ENCODE measurements around the gene PRKCH.

PRKCH gene

DNA sequence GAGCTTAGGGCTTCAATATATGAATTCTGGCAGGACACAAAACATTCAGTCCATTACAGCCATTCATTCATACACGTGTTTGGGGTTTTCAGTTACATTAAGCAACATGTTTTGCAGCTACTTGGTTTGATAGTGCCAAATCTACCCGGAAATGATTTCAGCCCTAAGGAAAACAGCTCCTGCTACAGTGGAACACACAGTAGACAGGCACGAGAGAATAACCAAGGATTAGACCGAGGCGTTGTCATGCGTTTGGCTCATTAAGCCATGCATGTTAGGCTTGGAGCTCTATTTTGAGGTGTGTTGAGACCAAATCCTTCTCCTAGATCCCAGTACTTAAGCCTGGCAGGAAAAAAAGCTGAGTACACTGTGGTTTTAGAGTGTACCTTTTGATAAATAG, 177.4 kb downstream of the PRKCH start:
- H3K36me3 ChIP-seq (ENCODE audit: control insufficient read depth in 2 of 2, insufficient read depth in 1 of 2, low read length in 2 of 2): no peaks in the 10 kb centered on the region
- TF ChIP-seq OSR2 (tag by site-specific recombination; IDR thresholded peaks at IDR 0.05): peak; percentile 39; the same call in 1 of the 2 replicates
- no peak for TF ChIP-seq ZNF138 (tag by site-specific recombination; IDR thresholded peaks at IDR 0.05; ENCODE audit: borderline replicate concordance)
- ChIA-PET POLR2A (interaction anchor here (1.2 kb wide), 1 partner anchor 196 kb away, joined by 4 read pairs; no protein-coding TSS in a partner anchor), CTCF (interaction anchor here (0.6 kb wide), 1 partner anchor 104 kb away, joined by 3 read pairs; no protein-coding TSS in a partner anchor)
- H3K4me3 ChIP-seq (ENCODE audit: low read depth, low read length): no peak overlapping the region
- H3K27ac ChIP-seq (ENCODE audit: extremely low read depth, low read depth, low read length): no peak overlapping the region
- H3K9me3 ChIP-seq (ENCODE audit: control insufficient read depth, insufficient read depth, low read depth, low read length): no peaks in the 10 kb centered on the region
- H3K4me1 ChIP-seq (ENCODE audit: control insufficient read depth, insufficient read depth, low read length): no peaks in the 10 kb centered on the region

DNA sequence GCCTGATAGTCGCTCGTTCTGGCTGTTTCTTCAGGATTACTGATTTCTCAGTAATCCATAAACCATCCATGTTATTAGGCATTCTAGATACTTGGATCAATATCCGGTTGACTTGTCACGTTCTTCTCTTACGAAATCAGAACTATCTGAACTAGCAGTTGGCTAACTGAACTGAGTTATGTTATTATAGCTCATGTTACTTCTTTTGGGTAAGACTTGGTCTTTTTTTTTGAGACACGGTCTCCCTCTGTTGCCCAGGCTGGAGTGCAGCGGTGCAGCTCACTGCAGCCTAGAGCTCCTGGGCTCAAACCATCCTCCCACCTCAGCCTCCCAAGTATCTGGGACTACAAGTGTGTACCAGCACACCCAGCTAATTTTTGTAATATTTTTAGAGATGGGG, 178.6 kb downstream of the PRKCH start:
- CTCF ChIA-PET: interaction anchor here (0.6 to 0.8 kb wide), 2 partner anchors 25 to 344 kb away, joined by 3 read pairs; no protein-coding TSS in a partner anchor
- no peaks in the 10 kb centered on the region for H3K36me3 ChIP-seq (ENCODE audit: control insufficient read depth in 2 of 2, insufficient read depth in 1 of 2, low read length in 2 of 2)

DNA sequence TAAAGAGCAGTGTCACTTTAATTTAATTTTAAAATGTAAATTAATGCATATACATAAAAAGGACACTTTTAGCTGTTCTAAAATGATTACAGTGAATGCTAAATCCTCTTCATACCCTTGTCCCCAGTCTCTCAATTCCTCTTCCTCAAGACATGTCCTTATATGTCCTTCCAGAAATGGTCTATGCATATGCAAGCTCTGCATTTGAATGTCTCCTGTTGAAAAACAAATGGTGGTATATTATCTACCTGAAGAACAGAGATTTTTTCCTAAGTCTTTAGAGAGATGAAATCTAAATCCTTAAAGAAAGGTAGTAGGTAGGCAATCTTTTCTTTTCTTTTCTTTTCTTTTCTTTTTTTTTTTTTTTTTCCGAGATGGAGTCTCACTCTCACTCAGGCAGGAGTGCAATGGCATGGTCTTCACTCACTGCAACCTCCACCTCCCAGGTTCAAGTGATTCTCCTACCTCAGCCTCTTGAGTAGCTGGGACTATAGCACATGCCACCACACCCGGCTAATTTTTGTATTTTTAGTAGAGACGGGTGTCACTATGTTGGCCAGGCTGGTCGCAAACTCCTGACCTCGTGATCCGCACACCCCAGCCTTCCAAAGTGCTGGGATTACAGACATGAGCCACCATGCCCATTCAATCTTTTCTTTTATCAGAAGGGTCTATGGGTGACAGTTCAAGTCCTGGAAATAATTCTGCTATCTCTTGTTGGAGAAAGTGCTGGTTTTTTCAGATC, 180.5 kb downstream of the PRKCH start:
- Histone ChIP-seq H3K4me3 (ENCODE audit: low read depth, low read length) (no peak overlapping the region), H3K4me1 (ENCODE audit: control insufficient read depth, insufficient read depth, low read length) (no peaks in the 10 kb centered on the region), H3K9me3 (ENCODE audit: control insufficient read depth, insufficient read depth, low read depth, low read length) (no peaks in the 10 kb centered on the region), H3K36me3 (ENCODE audit: control insufficient read depth in 2 of 2, insufficient read depth in 1 of 2, low read length in 2 of 2) (no peaks in the 10 kb centered on the region), H3K27ac (ENCODE audit: extremely low read depth, low read depth, low read length) (no peak overlapping the region)
- POLR2A ChIA-PET: no interaction called here
- CTCF ChIA-PET: interaction anchor here (1.0 kb wide), 1 partner anchor 256 kb away, joined by 4 read pairs; no protein-coding TSS in a partner anchor
- TF ChIP-seq ZNF23 (tag by site-specific recombination; IDR thresholded peaks at IDR 0.05; ENCODE audit: borderline replicate concordance): no peak
- TF ChIP-seq ZXDB (tag by site-specific recombination; IDR thresholded peaks at IDR 0.05): no peak
- TF ChIP-seq ZNF175 (tag by site-specific recombination; IDR thresholded peaks at IDR 0.05): no peak
- TF ChIP-seq PRDM1 (tag by site-specific recombination; IDR thresholded peaks at IDR 0.05): no peak
- TF ChIP-seq TRIM28 (IDR thresholded peaks at IDR 0.05; ENCODE audit: borderline replicate concordance, low read length): no peak
- TF ChIP-seq, protein P1, sequence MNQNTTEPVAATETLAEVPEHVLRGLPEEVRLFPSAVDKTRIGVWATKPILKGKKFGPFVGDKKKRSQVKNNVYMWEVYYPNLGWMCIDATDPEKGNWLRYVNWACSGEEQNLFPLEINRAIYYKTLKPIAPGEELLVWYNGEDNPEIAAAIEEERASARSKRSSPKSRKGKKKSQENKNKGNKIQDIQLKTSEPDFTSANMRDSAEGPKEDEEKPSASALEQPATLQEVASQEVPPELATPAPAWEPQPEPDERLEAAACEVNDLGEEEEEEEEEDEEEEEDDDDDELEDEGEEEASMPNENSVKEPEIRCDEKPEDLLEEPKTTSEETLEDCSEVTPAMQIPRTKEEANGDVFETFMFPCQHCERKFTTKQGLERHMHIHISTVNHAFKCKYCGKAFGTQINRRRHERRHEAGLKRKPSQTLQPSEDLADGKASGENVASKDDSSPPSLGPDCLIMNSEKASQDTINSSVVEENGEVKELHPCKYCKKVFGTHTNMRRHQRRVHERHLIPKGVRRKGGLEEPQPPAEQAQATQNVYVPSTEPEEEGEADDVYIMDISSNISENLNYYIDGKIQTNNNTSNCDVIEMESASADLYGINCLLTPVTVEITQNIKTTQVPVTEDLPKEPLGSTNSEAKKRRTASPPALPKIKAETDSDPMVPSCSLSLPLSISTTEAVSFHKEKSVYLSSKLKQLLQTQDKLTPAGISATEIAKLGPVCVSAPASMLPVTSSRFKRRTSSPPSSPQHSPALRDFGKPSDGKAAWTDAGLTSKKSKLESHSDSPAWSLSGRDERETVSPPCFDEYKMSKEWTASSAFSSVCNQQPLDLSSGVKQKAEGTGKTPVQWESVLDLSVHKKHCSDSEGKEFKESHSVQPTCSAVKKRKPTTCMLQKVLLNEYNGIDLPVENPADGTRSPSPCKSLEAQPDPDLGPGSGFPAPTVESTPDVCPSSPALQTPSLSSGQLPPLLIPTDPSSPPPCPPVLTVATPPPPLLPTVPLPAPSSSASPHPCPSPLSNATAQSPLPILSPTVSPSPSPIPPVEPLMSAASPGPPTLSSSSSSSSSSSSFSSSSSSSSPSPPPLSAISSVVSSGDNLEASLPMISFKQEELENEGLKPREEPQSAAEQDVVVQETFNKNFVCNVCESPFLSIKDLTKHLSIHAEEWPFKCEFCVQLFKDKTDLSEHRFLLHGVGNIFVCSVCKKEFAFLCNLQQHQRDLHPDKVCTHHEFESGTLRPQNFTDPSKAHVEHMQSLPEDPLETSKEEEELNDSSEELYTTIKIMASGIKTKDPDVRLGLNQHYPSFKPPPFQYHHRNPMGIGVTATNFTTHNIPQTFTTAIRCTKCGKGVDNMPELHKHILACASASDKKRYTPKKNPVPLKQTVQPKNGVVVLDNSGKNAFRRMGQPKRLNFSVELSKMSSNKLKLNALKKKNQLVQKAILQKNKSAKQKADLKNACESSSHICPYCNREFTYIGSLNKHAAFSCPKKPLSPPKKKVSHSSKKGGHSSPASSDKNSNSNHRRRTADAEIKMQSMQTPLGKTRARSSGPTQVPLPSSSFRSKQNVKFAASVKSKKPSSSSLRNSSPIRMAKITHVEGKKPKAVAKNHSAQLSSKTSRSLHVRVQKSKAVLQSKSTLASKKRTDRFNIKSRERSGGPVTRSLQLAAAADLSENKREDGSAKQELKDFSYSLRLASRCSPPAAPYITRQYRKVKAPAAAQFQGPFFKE (tag by site-specific recombination; IDR thresholded peaks at IDR 0.05; ENCODE audit: borderline replicate concordance): no peak
- TF ChIP-seq ZNF624 (tag by site-specific recombination; IDR thresholded peaks at IDR 0.05): no peak
- TF ChIP-seq KLF10 (tag by site-specific recombination; IDR thresholded peaks at IDR 0.05): no peak
- no peak for TF ChIP-seq ZNF610 (tag by site-specific recombination; IDR thresholded peaks at IDR 0.05; ENCODE audit: borderline replicate concordance)
- no peak for TF ChIP-seq YY2 (tag by site-specific recombination; IDR thresholded peaks at IDR 0.05)
- TF ChIP-seq ZNF341 (tag by site-specific recombination; IDR thresholded peaks at IDR 0.05; ENCODE audit: low read depth): no peak
- no peak for TF ChIP-seq ZNF558 (tag by site-specific recombination; IDR thresholded peaks at IDR 0.05)

More for the DNA sequence above, 178.6 kb downstream of the PRKCH start:
- Histone ChIP-seq H3K4me1 (ENCODE audit: control insufficient read depth, insufficient read depth, low read length) (no peaks in the 10 kb centered on the region), H3K4me3 (ENCODE audit: low read depth, low read length) (no peak overlapping the region), H3K27ac (ENCODE audit: extremely low read depth, low read depth, low read length) (no peak overlapping the region), H3K9me3 (ENCODE audit: control insufficient read depth, insufficient read depth, low read depth, low read length) (no peaks in the 10 kb centered on the region)
- POLR2A ChIA-PET: no interaction called here
- TF ChIP-seq KLF9 (tag by site-specific recombination; IDR thresholded peaks at IDR 0.05; ENCODE audit: low read depth): no peak
- no peak for TF ChIP-seq GLIS1 (tag by site-specific recombination; IDR thresholded peaks at IDR 0.05)
- TF ChIP-seq ZNF837 (tag by site-specific recombination; IDR thresholded peaks at IDR 0.05): no peak
- TF ChIP-seq ZNF555 (tag by site-specific recombination; conservative IDR thresholded peaks at IDR 0.05): no peak
- TF ChIP-seq ZNF571 (tag by site-specific recombination; IDR thresholded peaks at IDR 0.05): no peak
- TF ChIP-seq, protein P2, sequence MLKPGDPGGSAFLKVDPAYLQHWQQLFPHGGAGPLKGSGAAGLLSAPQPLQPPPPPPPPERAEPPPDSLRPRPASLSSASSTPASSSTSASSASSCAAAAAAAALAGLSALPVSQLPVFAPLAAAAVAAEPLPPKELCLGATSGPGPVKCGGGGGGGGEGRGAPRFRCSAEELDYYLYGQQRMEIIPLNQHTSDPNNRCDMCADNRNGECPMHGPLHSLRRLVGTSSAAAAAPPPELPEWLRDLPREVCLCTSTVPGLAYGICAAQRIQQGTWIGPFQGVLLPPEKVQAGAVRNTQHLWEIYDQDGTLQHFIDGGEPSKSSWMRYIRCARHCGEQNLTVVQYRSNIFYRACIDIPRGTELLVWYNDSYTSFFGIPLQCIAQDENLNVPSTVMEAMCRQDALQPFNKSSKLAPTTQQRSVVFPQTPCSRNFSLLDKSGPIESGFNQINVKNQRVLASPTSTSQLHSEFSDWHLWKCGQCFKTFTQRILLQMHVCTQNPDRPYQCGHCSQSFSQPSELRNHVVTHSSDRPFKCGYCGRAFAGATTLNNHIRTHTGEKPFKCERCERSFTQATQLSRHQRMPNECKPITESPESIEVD (tag by site-specific recombination; IDR thresholded peaks at IDR 0.05): no peak
- TF ChIP-seq, protein P3, sequence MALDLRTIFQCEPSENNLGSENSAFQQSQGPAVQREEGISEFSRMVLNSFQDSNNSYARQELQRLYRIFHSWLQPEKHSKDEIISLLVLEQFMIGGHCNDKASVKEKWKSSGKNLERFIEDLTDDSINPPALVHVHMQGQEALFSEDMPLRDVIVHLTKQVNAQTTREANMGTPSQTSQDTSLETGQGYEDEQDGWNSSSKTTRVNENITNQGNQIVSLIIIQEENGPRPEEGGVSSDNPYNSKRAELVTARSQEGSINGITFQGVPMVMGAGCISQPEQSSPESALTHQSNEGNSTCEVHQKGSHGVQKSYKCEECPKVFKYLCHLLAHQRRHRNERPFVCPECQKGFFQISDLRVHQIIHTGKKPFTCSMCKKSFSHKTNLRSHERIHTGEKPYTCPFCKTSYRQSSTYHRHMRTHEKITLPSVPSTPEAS (tag by site-specific recombination; IDR thresholded peaks at IDR 0.05): no peak
- no peak for TF ChIP-seq ZNF701 (tag by site-specific recombination; IDR thresholded peaks at IDR 0.05)
- no peak for TF ChIP-seq ZNF366 (tag by site-specific recombination; conservative IDR thresholded peaks at IDR 0.05)
- no peak for TF ChIP-seq ZNF707 (tag by site-specific recombination; IDR thresholded peaks at IDR 0.05)
